Stimulated activated CD8-positive, alpha-beta memory T cell treated with anti-CD3 and anti-CD28 coated beads, Interleukin-7, amount 100 ng/mL, for 4 hours (primary cell): ENCODE measurements around the gene DLG2.

Experiments
- DNase-seq, 2 donors: peaks; one replicate each; pipeline ENCODE4 v3.0.0-alpha.2; 2020; ENCODE audit warnings: low read depth in 2 of 2

The DLG2 gene

DNA sequence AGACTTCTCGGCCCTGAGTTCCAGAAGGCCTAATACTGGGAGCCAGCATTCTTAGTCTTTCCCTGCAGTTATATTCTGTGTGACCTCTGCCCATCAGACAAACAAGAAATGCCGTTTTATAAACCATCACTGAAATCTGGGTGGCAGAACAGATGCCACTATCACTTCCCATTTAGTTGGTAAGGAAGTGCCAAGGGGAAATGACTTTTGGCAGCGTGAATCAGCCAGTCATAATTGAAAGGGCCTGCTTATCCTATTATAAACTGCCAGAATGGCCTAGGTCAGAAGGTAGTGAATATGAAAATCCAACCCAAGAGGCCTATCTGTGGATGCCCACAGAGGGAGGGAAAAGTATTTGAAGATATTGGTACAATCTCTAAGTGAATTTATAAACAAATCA, 1694.1 kb downstream of the DLG2 start:
- no peak for DNase-seq

DNA sequence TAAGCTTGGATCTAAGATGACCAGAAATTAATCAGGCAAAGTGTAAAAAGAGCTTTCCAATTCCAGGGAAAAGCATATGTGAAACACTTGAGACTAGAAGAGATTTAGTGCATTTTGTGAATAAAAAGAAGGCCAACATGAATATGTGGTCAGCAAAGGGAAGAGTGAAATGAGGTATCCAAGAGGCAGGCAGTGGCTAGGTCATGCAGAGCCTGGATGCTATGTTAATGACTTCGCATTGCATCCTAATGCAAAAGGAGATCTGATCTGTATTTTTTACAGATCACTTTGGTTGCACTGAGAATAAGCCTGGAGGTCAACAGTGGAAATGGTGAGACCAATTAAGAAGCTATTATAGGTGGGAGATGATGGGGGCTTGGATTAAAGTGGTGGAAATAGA, 1699.7 kb downstream of the DLG2 start:
- no peak for DNase-seq

DNA sequence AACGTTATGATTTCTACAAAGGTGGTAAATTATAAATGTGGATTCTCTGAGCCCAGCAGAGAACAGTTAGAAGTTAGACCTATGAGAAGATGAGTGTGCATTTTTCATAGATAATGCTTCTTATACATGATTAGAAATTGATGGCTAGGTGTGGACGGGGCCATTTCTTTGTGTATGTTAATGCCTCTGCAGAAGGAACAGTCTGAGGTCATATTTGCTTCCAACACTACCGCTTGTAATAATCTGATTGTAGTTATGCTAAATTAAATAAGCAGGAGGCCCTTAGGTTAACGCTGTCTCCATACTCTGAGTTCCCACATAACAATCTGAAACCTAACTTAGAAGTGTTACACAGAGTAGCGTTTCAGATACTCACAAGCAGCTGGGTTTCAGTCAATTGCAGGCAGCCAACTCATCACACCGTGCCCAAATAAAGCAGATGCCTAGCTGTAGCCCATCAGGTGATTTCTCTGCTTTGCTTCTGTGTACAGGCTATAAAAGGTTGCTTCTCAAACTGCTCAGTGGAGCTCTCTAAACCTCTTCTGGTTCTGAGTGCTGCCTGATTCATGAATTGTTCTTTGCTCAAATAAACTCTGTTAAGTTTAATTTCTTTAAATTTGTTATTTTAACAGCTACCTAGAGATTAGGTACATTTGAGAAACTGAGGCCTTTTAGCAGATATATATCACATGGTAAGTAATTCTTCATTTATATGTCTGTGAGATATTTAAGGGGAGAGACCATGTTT, 1702.2 kb downstream of the DLG2 start:
- no peak for DNase-seq

DNA sequence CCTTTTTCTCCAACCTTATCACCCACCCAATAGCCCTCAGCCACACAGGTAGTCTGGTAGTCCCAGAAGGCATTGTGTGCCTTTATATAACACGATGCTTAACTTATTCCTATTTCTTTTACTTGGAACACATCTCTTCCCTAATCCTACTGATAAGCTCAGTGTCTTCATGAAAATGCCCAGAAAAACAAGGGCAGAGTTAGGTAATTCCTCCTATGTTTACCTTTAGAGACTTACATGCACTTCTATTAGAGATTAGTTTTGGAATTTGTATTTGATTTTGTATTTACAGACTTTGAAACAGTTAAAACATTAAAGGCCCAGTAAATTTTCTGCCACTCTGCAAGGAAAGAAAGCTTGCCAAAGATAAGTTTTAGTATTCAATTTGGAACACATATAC, 1703.2 kb downstream of the DLG2 start:
- no peak for DNase-seq

- no peak for DNase-seq
These were observed 1704.2 kb downstream of the DLG2 start for GRCh38 chr11:83922953-83923352.

- no peak for DNase-seq
These were observed 1704.8 kb downstream of the DLG2 start for GRCh38 chr11:83922318-83922717.

DNA sequence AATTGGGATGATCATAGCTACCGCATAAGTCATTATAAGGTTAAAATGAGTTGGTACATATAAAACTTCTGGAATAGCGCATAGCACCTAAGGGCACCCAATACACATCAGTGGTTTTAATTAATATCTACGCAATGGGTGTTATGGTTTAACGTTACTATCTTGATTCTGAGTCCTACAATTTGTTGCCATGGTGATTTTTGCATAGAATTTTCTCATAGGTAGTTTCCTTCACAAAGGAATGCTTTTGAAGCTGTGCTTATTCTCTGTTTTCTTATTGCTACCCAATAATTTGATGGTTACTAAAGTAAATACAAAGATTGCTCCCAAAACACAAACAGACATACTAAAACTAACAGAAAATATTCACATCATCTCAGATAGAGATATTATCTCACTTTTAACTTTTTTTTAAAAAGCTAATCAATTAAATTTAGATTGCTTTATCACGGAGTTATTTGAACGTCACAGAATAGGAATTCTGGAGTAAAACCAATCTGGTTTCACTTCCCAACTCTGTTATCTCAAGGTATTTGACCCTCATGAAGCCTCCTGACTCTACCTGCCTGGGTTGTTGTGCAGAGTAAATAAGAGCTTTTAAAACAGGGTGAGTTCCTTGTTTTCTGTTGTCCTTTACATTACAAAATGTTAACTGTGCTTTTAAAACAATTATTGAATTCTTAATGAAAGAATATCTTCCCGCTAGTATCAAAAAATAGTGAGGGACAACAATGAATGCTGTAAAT, 1705.5 kb downstream of the DLG2 start:
- DNase-seq = no peak

DNA sequence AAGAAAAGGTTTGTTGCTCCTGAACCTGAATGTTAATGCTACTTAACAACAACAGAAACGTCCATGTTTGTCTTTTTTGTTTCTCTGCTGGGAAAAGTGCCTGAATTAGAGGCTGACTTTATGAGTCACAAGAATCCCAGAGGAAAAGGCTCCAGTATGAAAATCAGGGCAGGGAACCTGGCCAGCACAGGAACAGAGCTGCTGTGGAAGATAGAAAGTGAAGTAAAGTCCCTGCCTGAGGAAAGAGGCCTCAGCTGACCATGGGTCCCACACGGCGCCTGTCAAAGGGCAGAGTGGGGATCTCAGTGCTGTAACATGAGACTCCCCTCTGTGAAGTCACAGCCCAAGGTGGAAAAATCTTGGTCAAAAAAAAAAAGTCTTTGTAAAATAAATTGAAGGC, 1708.7 kb downstream of the DLG2 start:
- DNase-seq = no peak

DNA sequence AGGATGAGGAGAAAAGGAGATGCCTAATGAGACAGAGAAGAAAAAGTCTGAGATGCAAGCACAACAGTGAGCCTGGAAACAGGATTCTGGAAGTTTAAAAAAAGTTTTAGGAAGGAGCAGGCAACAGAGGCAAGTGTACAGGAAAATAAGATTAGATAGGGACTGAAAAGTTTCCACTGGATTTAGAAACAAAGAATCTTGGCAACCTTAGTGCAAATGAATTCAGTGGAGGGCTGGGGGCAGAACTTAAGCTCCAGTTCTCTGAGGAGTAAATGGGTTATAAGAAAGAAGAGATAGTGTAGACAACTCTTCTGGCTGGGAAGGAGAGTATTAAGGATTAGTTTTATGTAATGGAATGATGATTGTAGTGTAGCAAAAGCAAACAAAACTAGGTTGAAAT, 1712.1 kb downstream of the DLG2 start:
- DNase-seq = no peak

- no peak for DNase-seq
These were observed 1717.3 kb downstream of the DLG2 start for GRCh38 chr11:83909579-83910534.

DNA sequence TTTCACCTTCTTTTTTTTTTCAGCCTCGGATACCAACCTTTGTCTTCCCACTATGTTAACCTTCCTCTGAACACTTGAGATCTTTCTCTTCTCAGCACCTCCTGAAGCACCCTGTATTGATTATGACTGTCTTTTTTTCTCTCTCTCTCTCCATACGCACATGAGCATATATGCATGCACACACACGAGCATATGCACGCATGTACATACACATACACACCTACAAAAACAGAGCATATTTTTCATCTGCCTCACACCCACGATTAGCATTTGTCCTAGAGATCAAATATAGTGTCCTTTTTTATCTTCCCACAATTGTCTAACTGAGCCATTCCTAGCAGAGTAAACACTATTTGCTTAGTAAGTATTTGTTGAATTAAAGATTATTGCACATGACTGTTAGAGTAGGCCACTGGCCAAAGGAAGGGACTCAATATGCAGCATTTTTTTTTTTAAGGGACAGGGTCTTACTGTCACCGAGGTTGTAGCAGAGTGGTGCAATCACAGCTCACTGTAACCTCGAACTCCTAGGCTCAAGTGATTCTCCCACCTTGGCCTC, 1718.8 kb downstream of the DLG2 start:
- DNase-seq = no peak

DNA sequence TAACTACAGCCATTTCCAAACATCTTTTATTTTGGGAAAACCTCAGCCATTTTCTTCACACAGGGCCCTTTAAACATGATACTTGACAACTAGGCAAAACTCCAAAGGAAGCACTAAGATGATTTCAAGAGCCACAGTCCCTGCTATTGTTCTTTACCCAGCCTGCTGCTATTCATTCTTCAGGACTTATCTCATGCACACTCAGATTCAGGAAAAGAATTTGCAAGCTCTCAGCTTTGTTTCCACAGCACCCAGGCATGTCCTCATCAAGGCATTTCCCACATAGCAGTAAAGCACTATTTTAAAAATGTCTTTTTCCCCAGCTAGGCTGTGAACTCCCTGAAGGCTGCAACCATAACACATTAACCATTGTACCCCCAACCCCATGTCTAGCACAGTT, 1731.6 kb downstream of the DLG2 start:
- DNase-seq = no peak

DNA sequence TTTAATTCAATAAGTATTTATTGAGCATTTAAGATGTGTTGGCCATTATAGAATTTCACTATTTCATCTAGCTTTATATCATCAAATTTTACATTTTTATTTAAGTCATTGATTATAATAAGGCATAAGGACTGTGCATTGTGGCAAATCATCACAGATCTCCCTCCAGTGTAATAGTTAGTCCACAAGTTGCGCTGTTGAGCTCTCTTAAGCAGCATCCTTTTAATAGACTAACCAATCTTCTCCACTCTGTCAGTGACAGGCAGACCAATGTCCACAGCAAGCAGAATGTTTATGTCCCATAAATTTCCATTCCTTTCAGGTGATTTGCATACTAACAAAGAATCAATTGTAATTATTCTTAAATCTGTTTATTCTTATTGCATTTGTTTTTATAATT, 1745.7 kb downstream of the DLG2 start:
- no peak for DNase-seq

- DNase-seq = no peak
These were observed 1756.1 kb downstream of the DLG2 start for GRCh38 chr11:83871054-83871453.

GRCh38 chr11:83866655-83867054, 1760.5 kb downstream of the DLG2 start:
- no peak for DNase-seq

- DNase-seq = no peak
These were observed 1761.3 kb downstream of the DLG2 start for GRCh38 chr11:83865636-83866461.

DNA sequence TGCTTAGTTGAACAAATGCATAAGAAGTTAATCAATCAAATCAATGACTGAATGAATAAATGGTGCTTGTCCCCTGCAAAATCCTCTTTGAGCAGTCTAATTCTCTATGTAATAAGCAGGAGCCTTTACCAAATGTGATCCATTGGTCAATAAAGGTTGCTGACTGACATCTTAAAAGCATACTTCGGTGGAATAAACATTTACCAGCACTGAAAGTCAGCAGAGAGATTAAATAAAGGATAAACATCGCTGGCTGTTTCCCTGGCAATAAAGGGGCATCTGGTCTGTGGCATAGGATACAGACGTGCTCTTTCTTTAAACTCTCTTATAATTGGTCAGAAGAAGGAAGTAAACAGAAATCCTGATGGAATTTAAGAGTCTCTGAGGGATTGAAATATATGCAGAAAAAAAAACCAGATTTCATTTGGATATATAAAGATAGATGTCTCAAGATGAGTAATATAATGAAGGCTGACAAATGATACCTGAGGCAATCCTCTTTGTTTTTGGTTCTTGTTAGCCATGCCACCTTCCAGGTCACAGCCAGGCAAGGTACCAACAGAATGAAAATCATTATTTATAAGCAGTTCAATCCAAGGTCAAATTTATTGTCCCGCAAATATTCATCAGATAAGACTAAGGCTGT, 1762.6 kb downstream of the DLG2 start:
- no peak for DNase-seq

DNA sequence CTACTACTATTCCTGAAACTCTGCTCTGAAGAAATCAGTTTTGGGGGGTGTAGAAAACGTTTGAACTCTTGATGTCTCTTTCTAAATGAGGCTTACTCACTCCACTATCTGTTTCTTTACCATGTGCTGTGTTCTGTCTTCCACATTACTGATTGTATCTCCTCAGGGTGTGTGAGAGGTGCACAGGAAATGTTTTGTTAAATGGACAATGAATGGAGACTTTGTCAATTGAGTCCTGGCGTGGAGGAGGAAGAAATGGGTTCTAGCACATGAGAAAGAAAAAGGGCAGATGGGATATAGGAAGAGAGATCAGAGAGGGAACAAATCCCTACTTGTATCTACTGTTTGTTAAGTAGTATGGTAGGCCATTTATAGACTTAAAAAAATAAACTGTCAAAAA, 1763.9 kb downstream of the DLG2 start:
- no peak for DNase-seq

DNA sequence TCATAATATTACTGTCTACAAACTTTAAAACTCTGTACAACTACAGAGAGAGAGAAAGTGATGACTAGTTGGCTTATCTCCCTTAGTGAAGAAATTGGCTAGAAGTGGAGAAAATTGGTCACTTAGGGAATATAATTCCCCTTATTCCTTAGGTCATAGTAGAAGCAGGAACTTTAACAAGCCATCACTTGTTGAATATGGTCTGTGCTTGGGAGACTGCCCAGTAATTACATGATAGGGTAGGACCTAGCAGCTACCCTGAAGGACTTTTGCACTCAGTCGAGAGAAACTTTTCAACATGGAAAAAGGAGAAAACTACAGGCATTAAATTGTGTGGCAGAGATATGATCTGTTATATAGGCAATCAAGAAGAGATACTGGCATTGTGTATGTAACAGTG, 1764.5 kb downstream of the DLG2 start:
- no peak for DNase-seq

DNA sequence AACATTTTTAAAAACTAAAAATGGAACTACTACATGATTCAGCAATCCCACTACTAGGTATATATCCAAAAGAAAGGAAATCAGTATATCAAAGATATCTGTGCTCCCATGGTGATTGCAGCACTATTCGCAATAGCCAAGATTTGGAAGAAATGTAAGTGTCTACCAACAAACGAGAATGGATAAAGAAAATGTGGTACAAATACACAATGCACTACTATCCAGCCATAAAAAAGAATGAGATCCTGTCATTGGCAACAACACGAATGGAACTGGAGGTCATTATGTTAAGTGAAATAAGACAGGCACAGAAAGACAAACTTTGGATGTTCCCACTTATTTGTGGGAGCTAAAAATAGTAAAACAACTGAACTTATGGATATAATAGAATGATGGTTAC, 1765.1 kb downstream of the DLG2 start:
- DNase-seq = no peak

GRCh38 chr11:83858694-83859093, 1768.5 kb downstream of the DLG2 start:
- no peak for DNase-seq
